ENCODE results near the gene STARD7. TPM values are rescaled to one million over a fixed set of nuclear protein-coding genes. Genes with fewer than 3 reads are reported as not detected.

The STARD7 gene
- total and polyA plus RNA-seq, 2 experiments from 2014 or later = 72.2 to 222 TPM

- Mint-ChIP-seq H3K4me3 (no peak overlapping the region), H3K27ac (no peak overlapping the region), H3K4me1 (peaks cover 3% of the 10 kb centered on the region; the same call in 1 of the 3 replicates), H3K9me3 (no peaks in the 10 kb centered on the region), H3K27me3 (ENCODE audit: insufficient read depth, low read depth, poor library complexity) (peaks cover 4% of the 10 kb centered on the region), H3K36me3 (ENCODE audit: low read depth) (peaks cover 25% of the 10 kb centered on the region)
- Histone ChIP-seq H3K4me3 (no peak overlapping the region), H3F3A (replicated peaks; ENCODE audit: low read depth) (no peaks in the 10 kb centered on the region), H3K27me3 (ENCODE audit: insufficient read depth) (no peaks in the 10 kb centered on the region), H4K20me1 (replicated peaks; ENCODE audit: insufficient read depth) (no peaks in the 10 kb centered on the region; the same call in 1 of the 2 replicates), H3K36me3 (ENCODE audit: insufficient read depth) (peaks cover 8% of the 10 kb centered on the region; the same call in 1 of the 2 replicates), H2AFZ (no peak overlapping the region), H3K4me2 (no peak overlapping the region), H3K4me1 (ENCODE audit: insufficient read depth) (no peaks in the 10 kb centered on the region), H3K9me2 (ENCODE audit: insufficient read depth) (no peaks in the 10 kb centered on the region), H3K27ac (ENCODE audit: low read depth) (no peak overlapping the region), H3K79me2 (replicated peaks; ENCODE audit: insufficient read depth) (no peaks in the 10 kb centered on the region; the same call in 1 of the 2 replicates)
- no peak for ATAC-seq
- no peak for TF ChIP-seq ZNF114 (CRISPR knock-in tag; IDR thresholded peaks at IDR 0.05)
- TF ChIP-seq CTCF (conservative IDR thresholded peaks at IDR 0.05; ENCODE audit: low read depth in 2 of 2) = no peak
- no peak for TF ChIP-seq CREB1 (CRISPR knock-in tag; IDR thresholded peaks at IDR 0.05; ENCODE audit: low read depth)
- no peak for DNase-seq (ENCODE audit: low spot score)
Observed at GRCh38 chr2:96252526-96252925, 43.9 kb upstream of the STARD7 start.

GRCh38 chr2:96251721-96252292 lies 43.2 kb upstream of the STARD7 start:
- no peak overlapping the region for H3K4me2 ChIP-seq
- no peaks in the 10 kb centered on the region for H3F3A ChIP-seq (replicated peaks; ENCODE audit: low read depth)
- H3K27ac ChIP-seq (ENCODE audit: low read depth) = no peak overlapping the region
- no peak for TF ChIP-seq REST (IDR thresholded peaks at IDR 0.05; ENCODE audit: unreplicated experiment)
- TF ChIP-seq ZNF331 (CRISPR knock-in tag; IDR thresholded peaks at IDR 0.05; ENCODE audit: low read depth) = no peak
- no peak for TF ChIP-seq JUNB (IDR thresholded peaks at IDR 0.05; ENCODE audit: unreplicated experiment)
- TF ChIP-seq STAT1 (IDR thresholded peaks at IDR 0.05; ENCODE audit: unreplicated experiment) = no peak
- TF ChIP-seq EZH2 (IDR thresholded peaks at IDR 0.05; ENCODE audit: low read depth, unreplicated experiment) = no peak
- TF ChIP-seq ZNF114 (CRISPR knock-in tag; IDR thresholded peaks at IDR 0.05) = no peak
- no peak for TF ChIP-seq CTCF (conservative IDR thresholded peaks at IDR 0.05; ENCODE audit: low read depth in 2 of 2)
- TF ChIP-seq CREB1 (CRISPR knock-in tag; IDR thresholded peaks at IDR 0.05; ENCODE audit: low read depth) = no peak
- no peak for TF ChIP-seq NANOG (IDR thresholded peaks at IDR 0.05; ENCODE audit: borderline replicate concordance)
- no peak for TF ChIP-seq EZH2phosphoT487 (IDR thresholded peaks at IDR 0.05; ENCODE audit: unreplicated experiment)
- TF ChIP-seq POLR2AphosphoS5 (IDR thresholded peaks at IDR 0.05; ENCODE audit: low read depth) = no peak
- no peaks in the 10 kb centered on the region for H3K27me3 ChIP-seq (ENCODE audit: insufficient read depth)
- H3K9me2 ChIP-seq (ENCODE audit: insufficient read depth) = no peaks in the 10 kb centered on the region
- H3K27ac Mint-ChIP-seq = 0 out of 2 replicates have a peak overlapping the region, but pooled peaks have one; percentile 78
- H3K4me1 ChIP-seq (ENCODE audit: insufficient read depth) = no peaks in the 10 kb centered on the region
- no peaks in the 10 kb centered on the region for H3K79me2 ChIP-seq (replicated peaks; ENCODE audit: insufficient read depth)
- H3K9me3 Mint-ChIP-seq = no peaks in the 10 kb centered on the region
- ATAC-seq (peak; percentile 39; the same call in 2 of the 3 replicates), DNase-seq (ENCODE audit: low spot score) (peak; percentile 28)
- H3K4me3 ChIP-seq = no peak overlapping the region
- no peak overlapping the region; the same call in 2 of the 3 replicates for H3K4me3 Mint-ChIP-seq
- peaks cover 25% of the 10 kb centered on the region for H3K36me3 Mint-ChIP-seq (ENCODE audit: low read depth)
- H3K4me1 Mint-ChIP-seq = peaks cover 3% of the 10 kb centered on the region; the same call in 1 of the 3 replicates
- no peaks in the 10 kb centered on the region; the same call in 1 of the 2 replicates for H4K20me1 ChIP-seq (replicated peaks; ENCODE audit: insufficient read depth)
- peaks cover 8% of the 10 kb centered on the region; the same call in 1 of the 2 replicates for H3K36me3 ChIP-seq (ENCODE audit: insufficient read depth)
- no peak overlapping the region for H2AFZ ChIP-seq
- peaks cover 4% of the 10 kb centered on the region for H3K27me3 Mint-ChIP-seq (ENCODE audit: insufficient read depth, low read depth, poor library complexity)
